ENCODE data around the gene LRRC36.

Gene LRRC36

GRCh38 chr16:67388591-67388990 lies 62.0 kb downstream of the LRRC36 start:
- Histone ChIP-seq H3K79me1 (ENCODE audit: low read depth, low read length) (peaks cover 7% of the 10 kb centered on the region), H3K4me2 (ENCODE audit: insufficient read depth, low read length, poor library complexity, severe bottlenecking) (no peak overlapping the region), H4K91ac (ENCODE audit: low read depth, low read length, poor library complexity) (no peak overlapping the region), H2AK5ac (ENCODE audit: low read depth, low read length) (no peak overlapping the region), H3K4me3 (ENCODE audit: low read length in 2 of 2) (no peak overlapping the region), H3K14ac (ENCODE audit: low read length) (no peak overlapping the region), H3K36me3 (replicated peaks in 1 of 2; ENCODE audit: control insufficient read depth in 2 of 2, insufficient read depth in 2 of 2, low read length in 2 of 2) (no peaks in the 10 kb centered on the region), H3K27me3 (ENCODE audit: control insufficient read depth in 3 of 3, insufficient read depth in 3 of 3, low read depth in 1 of 3, low read length in 3 of 3) (peaks cover 2 to 33% (median 16%) of the 10 kb centered on the region in 3 experiments), H3K27ac (replicated peaks; ENCODE audit: low read length) (no peak overlapping the region), H3K9ac (ENCODE audit: low read depth, low read length, poor library complexity) (no peak overlapping the region), H3K9me3 (replicated peaks in 1 of 2; ENCODE audit: control insufficient read depth in 2 of 2, insufficient read depth in 1 of 2, low read depth in 1 of 2, low read length in 2 of 2) (peaks cover 0 to 2% of the 10 kb centered on the region in 2 donors), H2BK15ac (ENCODE audit: low read length) (no peak overlapping the region), H2BK5ac (ENCODE audit: low read length) (no peak overlapping the region), H3K4ac (ENCODE audit: low read length) (no peak overlapping the region), H4K8ac (ENCODE audit: low read depth, low read length) (no peak overlapping the region), H2BK12ac (ENCODE audit: low read length) (no peak overlapping the region), H3K4me1 (ENCODE audit: control insufficient read depth in 2 of 2, insufficient read depth in 1 of 2, low read depth in 1 of 2, low read length in 2 of 2) (peaks cover 21 to 28% of the 10 kb centered on the region in 2 donors), H2AFZ (ENCODE audit: low read length) (no peak overlapping the region), H2BK120ac (ENCODE audit: low read depth, low read length) (no peak overlapping the region), H3K23ac (ENCODE audit: low read depth, low read length, poor library complexity) (no peak overlapping the region), H3K18ac (ENCODE audit: low read length) (no peak overlapping the region)
- WGBS, 2 donors (ENCODE audit: extremely low coverage in 2 of 2, insufficient read length in 2 of 2, insufficient replicate concordance in 1 of 2), result no CpG with 5 or more reads among the region's 2 CpGs
- DNase-seq (ENCODE audit: low spot score), result no peak

GRCh38 chr16:67389911-67390815 lies 63.5 kb downstream of the LRRC36 start:
- H3K4ac ChIP-seq (ENCODE audit: low read length), result no peak overlapping the region
- peaks cover 0 to 2% of the 10 kb centered on the region in 2 donors for H3K9me3 ChIP-seq (replicated peaks in 1 of 2; ENCODE audit: control insufficient read depth in 2 of 2, insufficient read depth in 1 of 2, low read depth in 1 of 2, low read length in 2 of 2)
- peak overlapping the region; percentile 75 for H2BK15ac ChIP-seq (ENCODE audit: low read length)
- H3K23ac ChIP-seq (ENCODE audit: low read depth, low read length, poor library complexity), result peak overlapping the region; percentile 59
- H3K36me3 ChIP-seq (replicated peaks in 1 of 2; ENCODE audit: control insufficient read depth in 2 of 2, insufficient read depth in 2 of 2, low read length in 2 of 2), result no peaks in the 10 kb centered on the region
- no peak overlapping the region for H3K14ac ChIP-seq (ENCODE audit: low read length)
- no CpG with 5 or more reads among the region's 27 CpGs for WGBS, 2 donors (ENCODE audit: extremely low coverage in 2 of 2, insufficient read length in 2 of 2, insufficient replicate concordance in 1 of 2)
- H4K91ac ChIP-seq (ENCODE audit: low read depth, low read length, poor library complexity), result no peak overlapping the region
- H4K8ac ChIP-seq (ENCODE audit: low read depth, low read length), result peak overlapping the region; percentile 45
- H3K4me1 ChIP-seq (ENCODE audit: control insufficient read depth in 2 of 2, insufficient read depth in 1 of 2, low read depth in 1 of 2, low read length in 2 of 2), result peaks cover 26 to 39% of the 10 kb centered on the region in 2 donors
- H3K4me2 ChIP-seq (ENCODE audit: insufficient read depth, low read length, poor library complexity, severe bottlenecking), result no peak overlapping the region
- H2AFZ ChIP-seq (ENCODE audit: low read length), result no peak overlapping the region
- H3K4me3 ChIP-seq (ENCODE audit: low read length in 2 of 2), result no peak overlapping the region
- H2BK12ac ChIP-seq (ENCODE audit: low read length), result no peak overlapping the region
- no peak overlapping the region for H3K18ac ChIP-seq (ENCODE audit: low read length)
- H3K9ac ChIP-seq (ENCODE audit: low read depth, low read length, poor library complexity), result peak overlapping the region; percentile 15
- no peak overlapping the region for H2BK5ac ChIP-seq (ENCODE audit: low read length)
- no peak overlapping the region for H3K27ac ChIP-seq (replicated peaks; ENCODE audit: low read length)
- peaks cover 7% of the 10 kb centered on the region for H3K79me1 ChIP-seq (ENCODE audit: low read depth, low read length)
- no peak overlapping the region for H2BK120ac ChIP-seq (ENCODE audit: low read depth, low read length)
- H3K27me3 ChIP-seq (ENCODE audit: control insufficient read depth in 3 of 3, insufficient read depth in 3 of 3, low read depth in 1 of 3, low read length in 3 of 3), result peaks cover 9 to 39% (median 32%) of the 10 kb centered on the region in 3 experiments
- H2AK5ac ChIP-seq (ENCODE audit: low read depth, low read length), result peak overlapping the region; percentile 97
- DNase-seq (ENCODE audit: low spot score), result no peak

- no peak overlapping the region for H3K4me3 ChIP-seq (ENCODE audit: low read length in 2 of 2)
- H3K23ac ChIP-seq (ENCODE audit: low read depth, low read length, poor library complexity), result no peak overlapping the region
These were observed 64.3 kb downstream of the LRRC36 start for GRCh38 chr16:67390816-67391423.

More at GRCh38 chr16:67390816-67391423, 64.3 kb downstream of the LRRC36 start:
- no peak overlapping the region for H3K4me2 ChIP-seq (ENCODE audit: insufficient read depth, low read length, poor library complexity, severe bottlenecking)
- H2BK15ac ChIP-seq (ENCODE audit: low read length), result peak overlapping the region; percentile 80
- no peak overlapping the region for H3K14ac ChIP-seq (ENCODE audit: low read length)
- peaks cover 7% of the 10 kb centered on the region for H3K79me1 ChIP-seq (ENCODE audit: low read depth, low read length)
- peak overlapping the region; percentile 98 for H3K18ac ChIP-seq (ENCODE audit: low read length)
- no CpG with 5 or more reads among the region's 11 CpGs for WGBS, 2 donors (ENCODE audit: extremely low coverage in 2 of 2, insufficient read length in 2 of 2, insufficient replicate concordance in 1 of 2)
- H3K4me1 ChIP-seq (ENCODE audit: control insufficient read depth in 2 of 2, insufficient read depth in 1 of 2, low read depth in 1 of 2, low read length in 2 of 2), result peaks cover 31 to 47% of the 10 kb centered on the region in 2 donors
- H2AFZ ChIP-seq (ENCODE audit: low read length), result no peak overlapping the region
- H4K8ac ChIP-seq (ENCODE audit: low read depth, low read length), result no peak overlapping the region
- no peak overlapping the region for H2BK12ac ChIP-seq (ENCODE audit: low read length)
- no peak overlapping the region for H2BK120ac ChIP-seq (ENCODE audit: low read depth, low read length)
- peaks cover 11 to 36% (median 36%) of the 10 kb centered on the region in 3 experiments for H3K27me3 ChIP-seq (ENCODE audit: control insufficient read depth in 3 of 3, insufficient read depth in 3 of 3, low read depth in 1 of 3, low read length in 3 of 3)
- H3K36me3 ChIP-seq (replicated peaks in 1 of 2; ENCODE audit: control insufficient read depth in 2 of 2, insufficient read depth in 2 of 2, low read length in 2 of 2), result no peaks in the 10 kb centered on the region
- no peak overlapping the region for H3K27ac ChIP-seq (replicated peaks; ENCODE audit: low read length)
- H3K9ac ChIP-seq (ENCODE audit: low read depth, low read length, poor library complexity), result no peak overlapping the region
- no peak overlapping the region for H3K4ac ChIP-seq (ENCODE audit: low read length)
- no peak overlapping the region for H4K91ac ChIP-seq (ENCODE audit: low read depth, low read length, poor library complexity)
- no peak for DNase-seq (ENCODE audit: low spot score)
- H2AK5ac ChIP-seq (ENCODE audit: low read depth, low read length), result peak overlapping the region; percentile 97
- peaks cover 0 to 2% of the 10 kb centered on the region in 2 donors for H3K9me3 ChIP-seq (replicated peaks in 1 of 2; ENCODE audit: control insufficient read depth in 2 of 2, insufficient read depth in 1 of 2, low read depth in 1 of 2, low read length in 2 of 2)
- H2BK5ac ChIP-seq (ENCODE audit: low read length), result no peak overlapping the region

Measured in neuronal stem cell (in vitro differentiated cells).